GM19238 (cell line): Measurements from ENCODE around the gene DIS3L.
A peak's percentile ranks its signal among the peaks of the same experiment; 100 is the strongest.
"Not testable (repeated sequence)": the region's sequence is repeated elsewhere in the genome, so short reads cannot be mapped to it uniquely, and the experiment has no call there.

Experiments
- DNase-seq: peaks from one replicate; pipeline ENCODE4 v3.0.0; 2011; ENCODE audit warnings: low spot score; ENCODE audit not compliant: insufficient read length

The DIS3L gene

GRCh38 chr15:66309828-66310227 is 16.5 kb downstream of the DIS3L start:
- no peak for DNase-seq

DNA sequence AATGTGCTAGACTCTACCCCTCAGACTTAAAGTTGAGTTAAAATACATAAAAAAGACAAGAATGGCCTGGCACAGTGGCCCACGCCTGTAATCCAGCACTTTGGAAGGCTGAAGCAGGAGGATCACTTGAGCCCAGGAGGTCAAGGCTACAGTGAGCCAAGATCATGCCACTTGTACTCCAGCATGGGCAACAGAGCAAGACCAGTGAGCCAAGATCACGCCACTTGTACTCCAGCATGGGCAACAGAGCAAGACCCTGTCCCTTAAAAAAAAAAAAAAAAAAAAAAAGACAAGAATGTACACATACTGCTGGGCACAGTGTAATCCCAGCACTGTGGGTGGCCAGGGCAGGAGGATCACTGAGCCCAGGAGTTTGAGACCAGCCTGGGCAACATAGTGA is 17.4 kb downstream of the DIS3L start:
- no peak for DNase-seq

GRCh38 chr15:66312144-66312543 is 18.8 kb downstream of the DIS3L start:
- DNase-seq, result no peak

DNA sequence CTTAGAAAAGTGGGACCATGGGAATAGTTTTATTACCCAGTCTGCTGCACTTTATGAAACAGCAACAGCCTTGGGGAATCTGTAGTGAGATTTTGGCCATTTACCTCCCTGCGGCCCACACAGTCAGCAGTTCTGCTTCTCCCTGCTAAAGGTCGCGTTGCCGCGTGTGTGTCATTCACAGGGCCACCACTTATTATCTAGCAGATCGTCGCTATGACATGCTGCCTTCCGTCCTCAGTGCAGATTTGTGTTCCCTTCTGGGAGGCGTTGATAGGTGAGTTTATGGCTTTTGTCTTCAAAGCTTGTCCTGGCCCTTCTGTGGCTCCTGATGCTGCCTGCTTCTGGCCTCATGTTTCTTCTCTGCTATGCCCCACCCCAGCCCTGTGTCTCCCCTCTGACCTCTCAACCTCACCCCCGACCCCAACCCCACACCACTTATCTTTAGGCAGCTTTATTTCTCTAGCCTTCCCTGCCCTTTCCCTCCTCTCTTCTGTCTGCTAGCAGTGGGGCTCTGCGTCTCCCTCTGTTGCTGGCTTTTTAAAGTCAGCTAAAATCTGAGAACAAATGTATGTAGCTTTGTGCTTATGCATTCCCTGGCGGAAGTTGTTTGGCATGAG is 30.1 kb downstream of the DIS3L start:
- DNase-seq, result no peak

DNA sequence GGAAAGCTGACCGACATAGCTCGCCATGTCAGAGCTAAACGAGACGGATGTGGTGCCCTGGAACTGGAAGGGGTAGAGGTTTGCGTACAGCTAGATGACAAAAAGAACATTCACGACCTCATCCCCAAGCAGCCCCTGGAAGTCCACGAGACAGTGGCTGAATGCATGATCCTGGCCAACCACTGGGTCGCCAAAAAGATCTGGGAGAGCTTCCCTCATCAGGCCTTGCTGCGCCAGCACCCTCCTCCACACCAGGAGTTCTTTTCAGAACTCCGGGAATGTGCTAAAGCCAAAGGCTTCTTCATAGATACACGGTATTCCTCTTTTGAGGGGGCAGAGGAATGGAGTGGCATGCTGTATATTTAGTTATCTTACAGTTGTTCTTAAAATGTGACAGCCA is 32.7 kb downstream of the DIS3L start:
- DNase-seq, result no peak

GRCh38 chr15:66327736-66328135 is 34.4 kb downstream of the DIS3L start:
- no peak for DNase-seq

DNA sequence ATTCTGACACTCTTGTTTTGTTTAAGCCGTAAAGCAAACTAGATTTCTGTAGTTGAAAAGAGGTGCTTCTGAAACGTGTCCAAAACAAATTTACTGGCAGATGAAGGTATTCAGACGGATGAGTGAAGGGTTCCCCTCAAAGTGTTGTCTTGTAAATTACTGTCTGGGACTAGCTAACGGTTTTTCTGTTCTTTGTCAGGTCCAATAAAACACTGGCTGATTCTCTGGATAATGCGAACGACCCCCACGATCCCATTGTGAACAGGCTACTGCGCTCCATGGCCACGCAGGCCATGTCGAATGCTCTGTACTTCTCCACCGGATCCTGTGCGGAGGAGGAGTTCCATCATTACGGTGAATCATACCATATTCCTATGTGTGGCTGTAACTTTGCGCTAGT is 35.4 kb downstream of the DIS3L start:
- DNase-seq, result no peak

DNA sequence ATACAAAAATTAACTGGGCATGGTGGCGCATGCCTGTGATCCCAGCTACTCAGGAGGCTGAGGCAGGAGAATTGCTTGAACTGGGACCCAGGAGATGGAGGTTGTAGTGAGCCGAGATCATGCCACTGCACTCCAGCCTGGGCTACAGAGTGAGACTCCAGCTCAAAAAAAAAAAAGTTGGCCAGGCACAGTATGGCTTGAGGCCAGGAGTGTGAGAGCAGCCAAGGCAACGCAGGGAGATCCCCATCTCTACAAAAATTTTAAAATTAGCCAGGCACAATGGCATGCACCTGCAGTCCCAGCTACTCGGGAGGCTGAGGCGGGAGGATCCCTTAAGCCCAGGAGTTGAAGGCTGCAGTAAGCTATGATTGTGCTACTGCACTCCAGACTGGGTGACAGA is 55.2 kb downstream of the DIS3L start:
- not testable (repeated sequence) for DNase-seq

DNA sequence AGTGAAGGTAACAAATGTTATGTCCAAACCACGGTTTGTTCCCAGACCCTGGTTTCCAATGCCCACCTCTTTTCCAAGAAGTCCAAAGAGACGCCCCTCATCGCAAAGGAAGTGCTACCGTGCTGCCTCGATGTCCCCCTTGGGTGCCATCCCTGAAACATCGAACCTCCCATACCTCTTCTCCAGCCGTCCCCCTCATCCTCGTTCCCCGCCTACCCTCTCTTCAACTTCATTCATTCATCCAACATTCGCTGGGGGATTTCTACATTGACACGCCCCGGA is 62.6 kb downstream of the DIS3L start:
- DNase-seq, result no peak

GRCh38 chr15:66356359-66357236 is 63.2 kb downstream of the DIS3L start, which contains the start of gene TIPIN:
TSS of gene TIPIN (minus strand) at chr15:66356685. CDS start at chr15:66352947, 3,738 bp downstream.
- peak; percentile 84 for DNase-seq

- no peak for DNase-seq
These were observed 66.4 kb downstream of the DIS3L start for GRCh38 chr15:66359740-66360139.

DNA sequence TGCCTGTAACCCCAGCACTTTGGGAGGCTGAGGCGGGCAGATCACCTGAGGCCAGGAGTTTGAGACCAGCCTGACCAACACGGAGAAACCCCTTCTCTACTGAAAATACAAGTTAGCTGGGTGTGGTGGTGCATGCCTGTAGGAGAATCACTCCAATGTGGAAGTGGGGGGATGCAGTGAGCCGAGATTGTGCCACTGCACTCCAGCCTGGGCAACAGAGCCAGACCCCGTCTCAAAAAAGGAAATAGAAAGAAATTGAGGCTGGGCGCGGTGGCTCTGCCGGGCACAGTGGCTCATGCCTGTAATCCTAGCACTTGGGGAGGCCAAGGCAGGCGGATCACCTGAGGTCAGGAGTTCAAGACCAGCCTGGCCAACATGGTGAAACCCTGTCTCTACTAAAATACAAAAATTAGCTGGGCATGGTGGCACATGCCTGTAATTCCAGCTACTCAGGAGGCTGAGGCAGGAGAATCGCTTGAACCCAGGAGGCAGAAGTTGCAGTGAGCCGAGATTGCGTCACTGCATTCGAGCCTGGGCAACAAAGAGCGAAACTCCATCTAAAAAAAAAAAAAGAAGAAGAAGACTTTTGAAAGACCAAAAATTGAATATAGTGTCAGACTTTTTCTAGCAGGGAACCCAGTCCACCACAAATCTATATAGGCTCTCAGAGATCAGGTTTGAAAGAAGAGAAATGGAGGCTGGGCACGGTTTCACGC is 68.5 kb downstream of the DIS3L start:
- DNase-seq, result not testable (repeated sequence)

DNA sequence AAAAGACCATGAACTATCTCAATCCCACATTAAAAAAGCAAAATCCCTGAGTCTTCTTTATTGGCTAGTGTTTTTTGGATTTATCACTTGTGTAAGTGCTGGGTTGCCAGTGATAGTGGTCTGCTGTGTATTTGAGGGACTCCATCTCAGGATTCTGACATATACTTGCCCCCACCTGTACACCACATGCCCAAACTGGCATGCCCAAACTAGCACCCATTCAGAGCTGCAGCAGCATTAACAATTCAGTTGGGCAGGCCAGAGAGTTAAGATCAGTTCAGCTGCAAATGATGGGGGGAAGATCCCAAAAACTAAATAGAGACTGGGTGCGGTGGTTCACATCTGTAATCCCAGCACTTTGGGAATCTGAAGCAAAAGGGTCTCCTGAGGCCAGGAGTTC is 69.4 kb downstream of the DIS3L start:
- DNase-seq, result no peak

DNA sequence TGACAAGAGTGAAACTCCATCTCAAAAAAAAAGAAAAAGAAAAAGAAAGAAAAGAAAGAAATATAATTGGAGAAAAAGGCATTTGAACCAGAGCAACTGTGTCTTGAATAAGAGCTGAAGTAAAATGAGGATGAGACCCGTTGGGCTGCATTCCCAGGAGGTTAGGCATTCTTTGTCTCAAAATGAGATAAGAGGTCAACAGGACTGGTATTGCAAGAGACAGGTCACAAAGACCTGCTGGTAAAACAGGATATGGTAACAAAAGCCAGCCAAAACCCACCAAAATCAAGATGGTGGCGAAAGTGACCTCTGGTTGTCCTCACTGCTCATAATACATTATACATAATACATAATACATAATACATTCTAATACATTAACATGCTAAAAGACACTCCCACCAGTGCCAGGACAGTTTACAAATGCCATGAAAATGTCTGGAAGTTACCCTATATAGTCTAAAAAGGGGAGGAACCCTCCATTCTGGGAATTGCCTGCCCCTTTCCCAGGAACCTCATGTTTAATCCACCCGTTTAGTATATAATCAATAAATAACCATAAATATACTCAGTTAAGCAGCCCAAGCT is 71.7 kb downstream of the DIS3L start:
- no peak for DNase-seq

GRCh38 chr15:66369773-66370651 is 76.6 kb downstream of the DIS3L start:
- DNase-seq, result peak; percentile 52

DNA sequence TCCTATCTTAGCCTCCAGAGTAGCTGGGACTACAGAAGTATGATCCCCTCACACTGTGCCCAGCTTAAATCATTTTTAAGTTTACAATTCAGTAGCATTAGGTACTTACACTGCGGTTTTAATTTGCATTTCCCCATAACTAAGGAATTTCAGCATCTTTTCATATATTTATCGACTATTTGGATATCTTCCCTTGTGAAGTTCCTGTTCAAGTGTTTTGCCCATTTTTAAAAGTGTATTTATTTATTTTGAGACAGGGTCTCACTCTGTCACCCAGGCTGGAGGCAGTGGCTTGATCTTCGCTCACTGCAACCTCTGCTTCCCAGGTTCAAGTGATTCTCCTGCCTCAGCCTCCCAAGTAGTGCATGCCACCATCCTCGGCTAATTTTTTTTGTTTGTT is 80.8 kb downstream of the DIS3L start:
- DNase-seq, result no peak

DNA sequence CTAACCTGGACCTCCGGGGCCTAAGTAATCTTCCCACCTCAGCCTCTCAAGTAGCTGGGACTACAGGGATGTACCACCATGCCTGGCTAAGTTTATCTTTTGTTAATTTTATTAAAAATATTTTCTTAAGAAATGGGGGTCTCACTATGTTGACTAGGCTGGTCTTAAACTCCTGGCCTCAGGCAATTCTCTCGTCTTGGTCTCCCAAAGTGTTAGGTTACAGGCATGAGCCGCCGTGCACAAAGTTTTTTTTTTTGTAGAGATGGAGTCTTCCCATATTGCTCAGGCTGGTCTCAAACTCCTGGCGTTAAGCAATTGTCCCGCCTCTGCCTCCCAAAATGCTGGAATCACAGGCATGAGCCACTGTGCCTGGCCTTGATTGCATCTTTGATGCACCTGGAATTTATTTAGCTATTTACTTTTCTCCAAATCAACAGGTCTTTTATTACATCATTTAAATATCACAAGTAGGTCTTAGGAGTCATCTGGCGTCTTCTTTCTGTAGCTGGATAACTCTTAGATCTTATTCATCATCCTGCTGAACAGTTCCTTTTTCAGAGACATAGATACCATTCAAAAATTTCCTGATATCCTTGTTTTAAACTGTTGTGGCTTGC is 85.6 kb downstream of the DIS3L start:
- DNase-seq, result no peak

DNA sequence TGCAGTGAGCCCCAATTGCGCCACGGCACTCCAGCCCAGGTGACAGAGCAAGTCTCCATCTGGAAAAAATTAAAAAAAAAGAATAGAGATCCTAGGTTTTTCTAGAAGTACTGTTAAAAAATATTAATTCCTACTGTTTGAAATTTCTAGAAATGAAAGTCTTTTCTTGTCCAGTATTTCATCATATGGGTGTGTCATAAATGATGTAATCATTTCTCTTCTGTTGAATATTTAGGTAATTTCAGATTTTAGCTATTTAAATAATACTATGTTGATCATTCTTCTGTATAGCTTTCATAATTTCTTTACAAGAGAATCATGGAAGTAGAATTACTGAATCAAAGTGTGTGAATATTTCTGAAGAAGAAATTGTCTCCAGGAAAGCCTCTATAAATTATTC is 88.0 kb downstream of the DIS3L start:
- not testable (repeated sequence) for DNase-seq
